Brain microvascular endothelial cell (primary cell): ENCODE measurements around the gene PTCH1.

ENCODE experiments used
- DNase-seq: peaks from one replicate; pipeline ENCODE4 v3.0.0-alpha.2; 2020
- H3K27ac ChIP-seq: fragments of 250-450 bp; sonication (Bioruptor Pico); 2 replicates; pipeline ENCODE4 v1.5.1; 2020; ENCODE audit warnings: mild to moderate bottlenecking, moderate library complexity
- H3K27me3 ChIP-seq: fragments of 250-450 bp; sonication (Bioruptor Pico); replicated peaks from 2 replicates; pipeline ENCODE4 v1.5.1; 2020; ENCODE audit warnings: mild to moderate bottlenecking
- H3K36me3 ChIP-seq: fragments of 250-450 bp; sonication (Bioruptor Pico); replicated peaks from 2 replicates; pipeline ENCODE4 v1.5.1; 2020; ENCODE audit warnings: mild to moderate bottlenecking
- H3K4me3 ChIP-seq: 2 replicates; pipeline ENCODE4 v1.5.1; 2011; ENCODE audit warnings: low read depth, mild to moderate bottlenecking, control low read depth, low read length, moderate library complexity
- CTCF ChIP-seq: IDR thresholded peaks from 2 replicates; pipeline ENCODE4 v1.5.1; 2011; ENCODE audit warnings: low read depth, mild to moderate bottlenecking, moderate library complexity, low read length, control low read depth, inconsistent platforms; ENCODE audit errors: missing control alignments
- in situ Hi-C: cut with HindIII; loops from 2 replicates; pipeline ENCODE4 v1.10.0; 2017; ENCODE audit warnings: low sequenced_read_pairs, low pct_ligation_motif_present

Gene PTCH1

GRCh38 chr9:95486318-95486717 lies 30.5 kb downstream of the PTCH1 start:
- DNase-seq: no peak
- in situ Hi-C loops: no loop called here
- no peak for TF ChIP-seq CTCF
- no peaks in the 10 kb centered on the region for H3K36me3 ChIP-seq
- H3K27me3 ChIP-seq: no peaks in the 10 kb centered on the region
- H3K4me3 ChIP-seq: no peak overlapping the region
- H3K27ac ChIP-seq: no peak overlapping the region

- no peak for DNase-seq
- Histone ChIP-seq H3K27me3 (no peaks in the 10 kb centered on the region), H3K4me3 (no peak overlapping the region), H3K27ac (no peak overlapping the region), H3K36me3 (no peaks in the 10 kb centered on the region)
- no peak for TF ChIP-seq CTCF
- in situ Hi-C loops: no loop called here
Measured at GRCh38 chr9:95484225-95484624, 32.5 kb downstream of the PTCH1 start.

- H3K27me3 ChIP-seq: no peaks in the 10 kb centered on the region
- no peak for DNase-seq
- no peak for TF ChIP-seq CTCF
- no peak overlapping the region for H3K27ac ChIP-seq
- H3K4me3 ChIP-seq: no peak overlapping the region
- in situ Hi-C loops: no loop called here
- no peaks in the 10 kb centered on the region for H3K36me3 ChIP-seq
Measured at GRCh38 chr9:95483431-95483830, 33.3 kb downstream of the PTCH1 start.

GRCh38 chr9:95482621-95483020 lies 34.1 kb downstream of the PTCH1 start:
- Histone ChIP-seq H3K4me3 (no peak overlapping the region), H3K27me3 (no peaks in the 10 kb centered on the region), H3K36me3 (no peaks in the 10 kb centered on the region), H3K27ac (no peak overlapping the region)
- in situ Hi-C loops: no loop called here
- no peak for DNase-seq
- TF ChIP-seq CTCF: no peak

GRCh38 chr9:95481000-95481399 lies 35.8 kb downstream of the PTCH1 start:
- in situ Hi-C loops: no loop called here
- Histone ChIP-seq H3K27ac (no peak overlapping the region), H3K27me3 (no peaks in the 10 kb centered on the region), H3K4me3 (no peak overlapping the region), H3K36me3 (no peaks in the 10 kb centered on the region)
- no peak for TF ChIP-seq CTCF
- no peak for DNase-seq

- DNase-seq: no peak
- Histone ChIP-seq H3K4me3 (no peak overlapping the region), H3K27ac (no peak overlapping the region), H3K36me3 (no peaks in the 10 kb centered on the region), H3K27me3 (no peaks in the 10 kb centered on the region)
- no peak for TF ChIP-seq CTCF
- in situ Hi-C loops: no loop called here
Measured at GRCh38 chr9:95480346-95480745, 36.4 kb downstream of the PTCH1 start.
